K562 (cell line): Measurements from ENCODE around the gene DHRS2. TPM values are rescaled to one million over a fixed set of nuclear protein-coding genes. Genes with fewer than 3 reads are reported as not detected.

Experiments
- ATAC-seq: fragments of 200-7000 bp; cut with Tn5 transposase; 3 replicates; pipeline ENCODE4 v1.9.1; 2020; ENCODE audit warnings: moderate library complexity
- BruUV-seq: library from RNA; stranded (reverse); fragments of 400-500 nt; replicated peaks from 2 replicates; lab custom pipeline; 2021; lab: Mats Ljungman, UMichigan
- CTCF ChIA-PET: fragments of 300-600 bp; formaldehyde crosslinking; extraction: SDS; loops from one replicate; lab custom pipeline; 2021; ENCODE audit warnings: low intra/inter-chr PET ratio; lab: Yijun Ruan, JAX
- POLR2A ChIA-PET: fragments of 300-600, 350-650 bp; sonication (Branson Sonifier 250); formaldehyde crosslinking; extraction: SDS; loops from one replicate; lab custom pipeline; 2021; ENCODE audit warnings: antibody characterized with exemption, inconsistent platforms; lab: Yijun Ruan, JAX
- DNase-seq, 4 experiments: peaks; one replicate each; pipeline versions ENCODE4 v3.0.0 to v3.0.0-alpha.2; 2011 to 2018; ENCODE audit warnings: low spot score in 3 of 4, mixed read lengths in 3 of 4; ENCODE audit errors: extremely low read depth in 1 of 4
- FAIRE-seq: peaks from 2 replicates; lab custom pipeline; 2011; peaks lifted over from hg19 to GRCh38; lab: Jason Lieb, UNC
- H2AFZ ChIP-seq: 2 replicates; pipeline ENCODE4 v1.6.0; 2011; ENCODE audit warnings: low read depth, low read length, control low read depth, inconsistent platforms
- H3K27ac ChIP-seq: fragments of 200-600 bp; 3 replicates; pipeline ENCODE4 v1.8.0; 2011; ENCODE audit warnings: low read depth, mild to moderate bottlenecking, control low read depth, inconsistent platforms, low read length, moderate library complexity, mixed read lengths; ENCODE audit errors: extremely low read depth
- H3K27me3 ChIP-seq, 2 experiments: fragments of 300-600 bp in 1 of 2; 2 replicates in 1 of 2; 3 replicates in 1 of 2; pipeline versions ENCODE4 v1.6.0 to v1.8.0; 2011; ENCODE audit warnings: inconsistent platforms in 2 of 2, low read length in 2 of 2, mild to moderate bottlenecking in 1 of 2, mixed read lengths in 1 of 2, moderate library complexity in 1 of 2; ENCODE audit not compliant: control insufficient read depth in 2 of 2, insufficient read depth in 2 of 2
- H3K36me3 ChIP-seq: fragments of 300-600 bp; 3 replicates; pipeline ENCODE4 v1.8.0; 2011; ENCODE audit warnings: mild to moderate bottlenecking, low read length, inconsistent platforms; ENCODE audit not compliant: control insufficient read depth, insufficient read depth
- H3K4me1 ChIP-seq, 2 experiments: fragments of 200-600 bp in 1 of 2; replicated peaks in 1 of 2; 2 replicates in 1 of 2; 3 replicates in 1 of 2; pipeline versions ENCODE4 v1.5.1 to v1.8.0; 2011; ENCODE audit warnings: inconsistent platforms in 2 of 2, low read length in 2 of 2, mild to moderate bottlenecking in 1 of 2, mixed read lengths in 1 of 2, moderate library complexity in 1 of 2; ENCODE audit not compliant: control insufficient read depth in 2 of 2, insufficient read depth in 2 of 2
- H3K4me2 ChIP-seq: 2 replicates; pipeline ENCODE4 v1.6.1; 2011; ENCODE audit warnings: low read length, control low read depth, inconsistent platforms, mixed read lengths; ENCODE audit not compliant: insufficient read depth
- H3K4me3 ChIP-seq: fragments of 200-600 bp; sonication (generic), shearing (Covaris generic); 2 replicates; pipeline ENCODE4 v1.5.1; 2016; ENCODE audit warnings: control low read depth, inconsistent platforms
- H3K79me2 ChIP-seq: fragments of 200-600 bp; 3 replicates; pipeline ENCODE4 v1.8.0; 2011; ENCODE audit warnings: low read length, inconsistent platforms; ENCODE audit not compliant: control insufficient read depth, insufficient read depth
- H3K9ac ChIP-seq, 2 experiments: 2 replicates each; pipeline versions ENCODE4 v1.6.0 to v1.6.1; 2011; ENCODE audit warnings: low read depth in 2 of 2, low read length in 2 of 2, control low read depth in 1 of 2, inconsistent platforms in 1 of 2, mild to moderate bottlenecking in 1 of 2, mixed read lengths in 1 of 2; ENCODE audit not compliant: insufficient read depth in 1 of 2
- H3K9me1 ChIP-seq: one replicate; pipeline ENCODE4 v1.6.0; 2011; ENCODE audit warnings: inconsistent platforms, mild to moderate bottlenecking, low read length, moderate library complexity; ENCODE audit not compliant: control insufficient read depth, insufficient read depth
- H3K9me3 ChIP-seq: replicated peaks from 2 replicates; pipeline ENCODE4 v1.5.1; 2011; ENCODE audit warnings: low read depth, low read length, inconsistent platforms; ENCODE audit not compliant: control insufficient read depth, insufficient read depth
- H4K20me1 ChIP-seq: replicated peaks from 2 replicates; pipeline ENCODE4 v1.6.1; 2011; ENCODE audit warnings: low read length, inconsistent platforms, mixed read lengths; ENCODE audit not compliant: control insufficient read depth, insufficient read depth
- CTBP1 ChIP-seq: fragments of 450-650 bp; IDR thresholded peaks from 2 replicates; pipeline ENCODE4 v1.6.1; 2016; ENCODE audit warnings: borderline replicate concordance
- FOXO4 ChIP-seq: fragments of 450-650 bp; formaldehyde crosslinking; IDR thresholded peaks from 2 replicates; pipeline ENCODE4 v1.4.0; 2020; ENCODE audit warnings: mild to moderate bottlenecking, moderate library complexity
- L3MBTL2 ChIP-seq: fragments of 450-650 bp; IDR thresholded peaks from 2 replicates; pipeline ENCODE4 v1.6.1; 2016; ENCODE audit warnings: mild to moderate bottlenecking, moderate library complexity
- MEF2D ChIP-seq: conservative IDR thresholded peaks from 2 replicates; pipeline ENCODE4 v1.6.1; 2016; ENCODE audit warnings: low read depth, missing genetic modification characterization, missing compliant biosample characterization
- MTA2 ChIP-seq: fragments of 450-650 bp; IDR thresholded peaks from 2 replicates; pipeline ENCODE4 v1.6.1; 2016; ENCODE audit warnings: low read depth
- MYBL2 ChIP-seq, 2 experiments: fragments of 450-650 bp in 1 of 2; sonication (generic) in 1 of 2; formaldehyde crosslinking in 1 of 2; IDR thresholded peaks; 2 replicates each; pipeline versions ENCODE4 v1.6.1 to v1.8.1; 2017 to 2022; ENCODE audit warnings: borderline replicate concordance in 1 of 2, inconsistent platforms in 1 of 2, low read depth in 1 of 2, mild to moderate bottlenecking in 1 of 2, missing genetic modification reagents in 1 of 2, moderate library complexity in 1 of 2
- NCOA1 ChIP-seq: fragments of 450-650 bp; IDR thresholded peaks from 2 replicates; pipeline ENCODE4 v1.6.1; 2016; ENCODE audit warnings: low read depth
- PHF21A ChIP-seq: fragments of 450-650 bp; IDR thresholded peaks from 2 replicates; pipeline ENCODE4 v1.6.1; 2017; ENCODE audit warnings: low read depth, borderline replicate concordance
- PYGO2 ChIP-seq: fragments of 450-650 bp; IDR thresholded peaks from 2 replicates; pipeline ENCODE4 v1.6.1; 2016; ENCODE audit warnings: mild to moderate bottlenecking, missing genetic modification characterization, moderate library complexity, missing compliant biosample characterization
- RFX7 ChIP-seq: fragments of 250-450 bp; sonication (Bioruptor Pico); IDR thresholded peaks from 2 replicates; pipeline ENCODE4 v1.5.1; 2021; ENCODE audit warnings: mild to moderate bottlenecking
- SP2 ChIP-seq: IDR thresholded peaks from 2 replicates; pipeline ENCODE4 v1.6.1; 2011; ENCODE audit warnings: mild to moderate bottlenecking, low read depth, low read length, moderate library complexity; ENCODE audit not compliant: poor library complexity, severe bottlenecking; ENCODE audit errors: extremely low read depth
- STAG1 ChIP-seq: sonication (generic); formaldehyde crosslinking; IDR thresholded peaks from 2 replicates; pipeline ENCODE4 v1.5.0; 2020; ENCODE audit warnings: missing genetic modification reagents, borderline replicate concordance
- YBX1 ChIP-seq: fragments of 450-650 bp; IDR thresholded peaks from 2 replicates; pipeline ENCODE4 v1.7.1; 2016; ENCODE audit warnings: mild to moderate bottlenecking
- ZNF197 ChIP-seq: fragments of 200-800 bp; sonication (Bioruptor generic); IDR thresholded peaks from 2 replicates; pipeline ENCODE4 v1.6.1; 2016; ENCODE audit warnings: low read depth, missing genetic modification characterization, missing compliant biosample characterization
- ZNF57 ChIP-seq: fragments of 450-650 bp; formaldehyde crosslinking; IDR thresholded peaks from 2 replicates; pipeline ENCODE4 v1.4.0; 2020; ENCODE audit warnings: mild to moderate bottlenecking, moderate library complexity
- ZNF644 ChIP-seq: fragments of 200-800 bp; sonication (Bioruptor generic); IDR thresholded peaks from 2 replicates; pipeline ENCODE4 v1.6.1; 2016; ENCODE audit warnings: low read depth, missing genetic modification characterization, missing compliant biosample characterization
- WGBS: fragments of 100-300 bp; shearing (Covaris generic); methylation state at CpG from one replicate; pipeline ENCODE4 v1.1.6; 2016; ENCODE audit warnings: low coverage, mixed read lengths; ENCODE audit not compliant: insufficient coverage; ENCODE audit errors: missing lambda C conversion rate; 5-methylcytosine and 5-hydroxymethylcytosine counted together
- in situ Hi-C: fragments of 300-500 bp; cut with MboI; formaldehyde crosslinking; loops from 4 replicates; pipeline ENCODE4 v1.15.0; 2018; ENCODE audit warnings: inconsistent platforms, mixed read lengths
- intact Hi-C: fragments of 100-400 bp; cut with micrococcal nuclease; formaldehyde crosslinking; loops from 2 replicates; pipeline ENCODE4 v1.14.2; 2022
- polyA plus RNA-seq, 8 experiments: library from polyadenylated mRNA; depleted of rRNA in 4 of 8; stranded (reverse) in 5 of 8; unstranded in 3 of 8; fragments of >200 nt; fragmentation: Nextera tagmentation in 2 of 8; fragmentation: Illumina TruSeq in 1 of 8; extraction: Ambion mirVana in 2 of 8; extraction: Trizol in 1 of 8; gene quantifications; 2 replicates each; pipeline versions ENCODE4 v1.2.1 to v1.2.3, GENCODE V29; 2011 to 2014; ENCODE audit warnings: inconsistent platforms in 1 of 8, missing spikeins in 1 of 8
- total RNA-seq, 7 experiments: library from RNA; depleted of rRNA in 6 of 7; stranded (reverse); fragments of >200 nt in 6 of 7; fragmentation: Illumina TruSeq in 2 of 7; extraction: Trizol in 2 of 7; gene quantifications; 2 replicates each; pipeline versions ENCODE4 v1.2.1 to v1.2.3, GENCODE V29; 2011 to 2021; ENCODE audit warnings: low replicate concordance in 1 of 7
- TF ChIP-seq, protein P1 (sequence below): sonication (generic); formaldehyde crosslinking; IDR thresholded peaks from 2 replicates; pipeline ENCODE4 v1.8.1; 2023; ENCODE audit warnings: mild to moderate bottlenecking, missing genetic modification reagents

Gene DHRS2
- total and polyA plus RNA-seq, 9 of the 15 experiments (the other 6 are each of a cell fraction or from before 2014, with no cell fraction given): 2.9 to 96.8 (median 64.4) TPM

GRCh38 chr14:23613242-23614070 is 22.7 kb upstream of the DHRS2 start:
- Histone ChIP-seq H3K4me2 (no peak overlapping the region), H3K36me3 (no peaks in the 10 kb centered on the region), H3K27ac (no peak overlapping the region), H3K4me1 (peaks cover 0 to 2% of the 10 kb centered on the region in 2 experiments; a peak in 1 of 5 replicates), H3K9ac (no peak overlapping the region), H3K9me1 (no peaks in the 10 kb centered on the region), H3K9me3 (no peaks in the 10 kb centered on the region), H3K27me3 (peaks cover 0 to 6% of the 10 kb centered on the region in 2 experiments; a peak in 1 of 5 replicates), H2AFZ (no peak overlapping the region), H3K4me3 (no peak overlapping the region), H3K79me2 (no peaks in the 10 kb centered on the region), H4K20me1 (no peaks in the 10 kb centered on the region)
- ChIA-PET CTCF (no interaction called here), POLR2A (no interaction called here)
- ATAC-seq (no peak), DNase-seq (no peak), FAIRE-seq (no peak)
- 6% methylated on average over 6 of the region's 6 CpGs for WGBS
- no peak for TF ChIP-seq SP2
- no peak for TF ChIP-seq ZNF197 (CRISPR knock-in tag)
- no peak for TF ChIP-seq FOXO4 (CRISPR knock-in tag)
- TF ChIP-seq NCOA1: no peak
- no peak for TF ChIP-seq CTBP1
- no peak for TF ChIP-seq ZNF644 (tag)
- no peak for TF ChIP-seq L3MBTL2
- TF ChIP-seq MTA2: no peak
- TF ChIP-seq ZNF57 (CRISPR knock-in tag): no peak
- TF ChIP-seq, protein P1, sequence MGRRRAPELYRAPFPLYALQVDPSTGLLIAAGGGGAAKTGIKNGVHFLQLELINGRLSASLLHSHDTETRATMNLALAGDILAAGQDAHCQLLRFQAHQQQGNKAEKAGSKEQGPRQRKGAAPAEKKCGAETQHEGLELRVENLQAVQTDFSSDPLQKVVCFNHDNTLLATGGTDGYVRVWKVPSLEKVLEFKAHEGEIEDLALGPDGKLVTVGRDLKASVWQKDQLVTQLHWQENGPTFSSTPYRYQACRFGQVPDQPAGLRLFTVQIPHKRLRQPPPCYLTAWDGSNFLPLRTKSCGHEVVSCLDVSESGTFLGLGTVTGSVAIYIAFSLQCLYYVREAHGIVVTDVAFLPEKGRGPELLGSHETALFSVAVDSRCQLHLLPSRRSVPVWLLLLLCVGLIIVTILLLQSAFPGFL (CRISPR knock-in tag): no peak
- TF ChIP-seq MEF2D (tag): no peak
- no peak for TF ChIP-seq STAG1
- no peak for TF ChIP-seq PYGO2
- no peak for TF ChIP-seq PHF21A
- no peak for TF ChIP-seq RFX7 (CRISPR knock-in tag)
- no peak for TF ChIP-seq MYBL2 (IDR thresholded peaks at IDR 0.05; ENCODE audit: low read depth)
- no peak for TF ChIP-seq MYBL2 (CRISPR knock-in tag; IDR thresholded peaks at IDR 0.05; ENCODE audit: borderline replicate concordance)
- no peak for TF ChIP-seq YBX1
- in situ Hi-C loops (no loop called here), intact Hi-C loops (no loop called here)
- no TSS peak for BruUV-seq
